NCI-H345 treated with DMSO at 0.1 percent for 48 hours (cell line): ENCODE data around the gene RNASET2.
"Not testable (repeated sequence)": the region's sequence is repeated elsewhere in the genome, so short reads cannot be mapped to it uniquely, and the experiment has no call there.

ENCODE experiments used
- DNase-seq: peaks from one replicate; lab custom pipeline; 2025; ENCODE audit not compliant: unreplicated experiment; lab: John Stamatoyannopoulos, UW

The RNASET2 gene

DNA sequence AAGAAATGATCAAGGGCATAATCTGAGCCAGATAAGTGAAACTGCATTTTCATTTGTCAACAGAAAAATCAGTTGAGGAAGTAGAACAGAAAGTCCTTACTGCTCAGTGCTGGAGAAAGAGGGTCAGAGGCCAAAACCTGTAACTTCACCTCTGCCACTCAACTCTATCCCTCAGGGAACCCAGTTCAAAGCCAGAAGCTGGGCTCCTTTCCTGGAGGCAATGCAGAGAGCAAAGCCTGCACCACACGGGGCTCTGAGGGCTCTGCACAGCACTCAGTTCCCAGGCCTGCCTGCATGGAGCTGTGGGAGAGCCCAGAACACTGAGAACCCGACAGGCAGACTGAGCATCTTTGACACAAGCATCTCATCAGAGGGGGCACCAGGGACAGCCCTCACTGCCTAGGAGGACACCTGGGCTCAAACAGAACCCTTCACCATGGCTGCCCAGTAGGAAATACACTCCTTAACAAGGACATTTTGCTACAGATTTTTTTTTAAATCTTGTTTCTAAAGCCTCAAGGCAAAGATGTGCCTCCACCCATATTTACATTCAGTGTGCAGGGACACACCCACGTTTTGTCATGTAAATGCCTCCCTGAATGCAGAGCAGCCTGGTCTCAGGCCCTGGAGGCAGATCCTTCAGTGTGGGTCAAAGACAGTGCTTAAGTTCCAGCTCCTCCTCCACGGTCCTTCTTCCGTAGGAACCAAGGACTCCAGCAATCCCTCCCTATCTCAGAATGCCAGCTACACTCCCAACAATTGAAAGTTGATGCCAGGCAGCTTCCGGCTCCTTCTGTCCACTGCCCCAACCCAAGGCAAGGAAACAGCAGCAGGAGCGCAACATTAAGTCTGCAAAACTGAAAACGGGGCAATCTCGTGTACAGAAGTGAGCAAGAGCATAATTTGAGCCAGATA, 6.6 kb downstream of the RNASET2 start:
- no peak for DNase-seq

DNA sequence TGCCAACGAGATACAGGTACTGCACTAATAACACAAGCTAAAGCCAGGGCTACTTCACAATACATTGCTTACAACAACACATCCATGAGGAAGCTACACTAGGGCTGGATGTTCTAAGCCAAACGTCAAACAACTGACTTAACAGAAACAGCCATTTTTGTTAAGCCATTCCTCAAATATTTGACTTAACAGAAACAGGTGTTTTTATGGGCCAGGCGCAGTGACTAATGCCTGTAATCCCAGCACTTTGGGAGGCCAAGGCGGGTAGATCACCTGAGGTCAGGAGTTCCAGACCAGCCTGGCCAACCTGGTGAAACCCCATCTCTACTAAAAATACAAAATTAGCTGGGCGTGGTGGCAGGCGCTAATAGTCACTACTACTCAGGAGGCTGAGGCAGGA, 7.6 kb downstream of the RNASET2 start:
- DNase-seq, result not testable (repeated sequence)

GRCh38 chr6:166947251-166947650, 9.1 kb downstream of the RNASET2 start:
- no peak for DNase-seq

- DNase-seq, result no peak
Observed at GRCh38 chr6:166946125-166946524, 10.2 kb downstream of the RNASET2 start.

DNA sequence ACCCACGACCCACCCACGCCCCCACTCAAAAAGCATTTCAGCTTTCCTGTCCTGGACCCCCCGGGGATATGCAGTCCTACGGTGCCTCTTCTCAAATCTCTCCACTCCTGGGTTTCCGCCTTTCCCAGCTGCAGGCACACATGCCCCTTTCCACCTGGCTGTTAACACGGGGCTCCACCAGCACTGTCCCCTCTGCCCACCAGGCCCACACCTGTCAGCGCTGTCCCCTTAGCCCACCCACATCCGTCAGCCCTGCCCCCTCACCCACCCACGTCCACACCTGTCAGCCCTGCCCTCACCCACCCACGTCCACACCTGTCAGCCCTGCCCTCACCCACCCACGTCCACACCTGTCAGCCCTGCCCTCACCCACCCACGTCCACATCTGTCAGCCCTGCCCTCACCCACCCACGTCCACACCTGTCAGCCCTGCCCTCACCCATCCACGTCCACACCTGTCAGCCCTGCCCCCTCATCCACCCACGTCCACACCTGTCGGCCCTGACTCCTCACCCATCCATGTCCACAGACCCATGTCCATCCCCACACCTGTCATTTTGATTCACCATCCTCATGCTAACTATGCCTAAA, 11.6 kb downstream of the RNASET2 start:
- no peak for DNase-seq

DNA sequence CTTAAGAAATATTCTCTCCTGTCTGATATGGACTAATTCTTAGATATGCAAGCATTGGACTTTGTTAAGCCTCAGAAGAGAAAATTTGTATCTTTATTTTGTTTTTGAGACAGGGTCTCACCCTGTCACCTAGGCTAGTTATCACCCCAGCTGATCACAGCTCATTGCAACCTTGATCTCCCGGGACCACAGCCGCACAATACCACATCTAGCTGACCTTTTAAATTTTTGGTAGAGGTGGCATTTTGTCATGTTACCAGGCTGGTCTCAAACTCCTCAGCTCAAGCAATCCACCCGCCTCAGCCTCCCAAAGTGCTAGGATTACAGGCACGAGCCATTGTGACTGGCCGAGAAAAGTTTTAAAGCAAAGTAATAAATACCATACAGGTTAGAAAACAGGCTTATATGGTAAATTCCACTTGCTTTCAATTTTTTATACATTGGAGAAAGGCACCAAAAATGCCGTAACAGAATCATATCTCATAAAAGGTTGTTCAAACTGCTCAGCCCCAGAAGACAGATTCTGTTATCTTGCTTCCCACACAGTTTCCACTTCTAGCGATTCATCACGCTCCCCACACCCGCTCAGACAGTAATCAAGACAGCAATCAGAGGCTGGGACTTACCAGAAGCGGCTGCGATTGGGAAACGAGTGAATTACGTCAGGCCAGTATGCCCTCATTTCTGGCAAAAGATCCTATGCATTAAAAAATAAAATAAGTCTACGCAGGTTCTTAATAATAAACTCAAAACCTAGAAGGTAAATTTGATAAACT, 13.8 kb downstream of the RNASET2 start:
- no peak for DNase-seq

DNA sequence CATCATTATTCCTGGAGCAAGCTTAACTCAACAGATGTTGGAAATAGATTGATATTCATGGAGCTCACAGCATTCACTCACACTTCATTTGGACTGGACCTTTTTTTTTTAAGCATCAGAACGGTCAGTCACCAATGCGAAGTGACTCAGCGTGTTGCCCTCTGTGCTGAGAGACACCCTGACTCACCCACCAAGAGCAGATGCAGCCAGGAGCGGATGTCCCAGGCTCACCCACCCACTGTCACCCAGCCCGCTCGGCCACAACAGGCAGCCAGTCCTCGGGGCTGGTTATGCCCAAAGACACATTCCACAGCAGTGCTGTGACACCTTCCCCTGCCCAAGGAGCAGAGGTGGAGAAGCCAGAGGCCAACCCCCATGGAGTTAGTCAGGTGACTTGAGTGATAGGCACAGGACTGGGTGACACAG, 15.7 kb downstream of the RNASET2 start:
- DNase-seq, result no peak

GRCh38 chr6:166939894-166940293, 16.5 kb downstream of the RNASET2 start:
- DNase-seq, result no peak

- DNase-seq, result no peak
Observed at GRCh38 chr6:166939345-166939744, 17.0 kb downstream of the RNASET2 start.

DNA sequence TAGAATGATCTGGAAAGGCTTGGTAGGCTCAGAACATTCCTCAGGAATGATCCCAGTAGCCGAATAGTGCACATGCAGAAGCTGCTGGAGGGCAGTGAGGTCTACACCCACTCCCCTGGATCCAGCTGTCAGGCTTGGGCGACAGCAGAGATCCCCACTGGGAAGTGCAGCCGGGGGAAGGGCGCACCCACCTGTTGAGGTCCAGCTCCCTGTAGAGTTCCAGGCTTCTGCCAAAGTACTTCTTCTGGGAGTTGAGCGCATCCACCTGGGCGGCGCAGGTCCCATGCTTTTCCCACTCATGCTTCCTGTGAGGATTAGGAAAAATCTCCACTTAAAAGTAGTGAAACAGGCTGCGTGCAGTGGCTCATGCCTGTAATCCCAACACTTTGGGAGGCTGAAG, 17.6 kb downstream of the RNASET2 start:
- no peak for DNase-seq

DNA sequence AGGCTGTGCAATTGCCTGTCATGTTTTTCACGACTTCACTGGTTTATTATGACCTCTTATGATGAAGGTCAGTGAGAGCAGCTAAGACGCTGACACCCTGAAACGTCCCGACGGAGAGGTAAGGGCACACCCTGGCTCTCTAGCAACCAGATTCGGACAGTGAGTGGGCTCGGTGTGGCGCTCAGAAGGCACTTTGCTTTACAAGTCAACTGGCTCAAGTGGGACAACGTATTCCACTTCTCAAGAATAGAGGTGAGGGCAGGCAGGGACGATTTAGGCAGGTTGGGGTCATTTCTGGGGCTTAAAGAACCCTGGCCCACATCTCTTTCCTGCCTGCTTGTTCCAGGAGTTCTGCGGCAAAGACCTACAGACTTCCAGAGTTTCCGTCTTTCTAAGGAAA, 18.2 kb downstream of the RNASET2 start:
- no peak for DNase-seq

- no peak for DNase-seq
Observed at GRCh38 chr6:166937746-166938145, 18.6 kb downstream of the RNASET2 start.

- DNase-seq, result no peak
Observed at GRCh38 chr6:166936079-166936787, 20.1 kb downstream of the RNASET2 start.

- DNase-seq, result no peak
Observed at GRCh38 chr6:166935353-166935752, 21.0 kb downstream of the RNASET2 start.

- DNase-seq, result no peak
Observed at GRCh38 chr6:166934174-166934573, 22.2 kb downstream of the RNASET2 start.

DNA sequence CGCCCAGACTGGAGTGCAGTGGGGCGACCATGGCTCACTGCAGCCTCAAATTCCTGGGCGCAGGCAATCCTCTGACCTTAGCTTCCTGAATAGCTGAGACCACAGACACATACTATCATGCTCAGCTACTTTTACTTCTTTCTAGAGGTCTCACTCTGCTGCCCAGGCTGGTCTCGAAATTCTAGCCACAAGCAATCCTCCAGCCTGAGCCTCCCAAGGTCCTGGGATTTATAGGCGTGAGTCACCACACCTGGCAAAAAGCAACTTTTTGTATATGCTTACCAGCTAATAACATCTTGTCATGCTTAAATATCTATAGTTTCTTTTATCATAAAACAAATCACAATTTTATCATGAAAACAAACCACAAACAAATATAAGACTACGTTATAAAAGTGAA, 23.0 kb downstream of the RNASET2 start:
- DNase-seq, result no peak

GRCh38 chr6:166932616-166933015, 23.7 kb downstream of the RNASET2 start:
- DNase-seq, result no peak

DNA sequence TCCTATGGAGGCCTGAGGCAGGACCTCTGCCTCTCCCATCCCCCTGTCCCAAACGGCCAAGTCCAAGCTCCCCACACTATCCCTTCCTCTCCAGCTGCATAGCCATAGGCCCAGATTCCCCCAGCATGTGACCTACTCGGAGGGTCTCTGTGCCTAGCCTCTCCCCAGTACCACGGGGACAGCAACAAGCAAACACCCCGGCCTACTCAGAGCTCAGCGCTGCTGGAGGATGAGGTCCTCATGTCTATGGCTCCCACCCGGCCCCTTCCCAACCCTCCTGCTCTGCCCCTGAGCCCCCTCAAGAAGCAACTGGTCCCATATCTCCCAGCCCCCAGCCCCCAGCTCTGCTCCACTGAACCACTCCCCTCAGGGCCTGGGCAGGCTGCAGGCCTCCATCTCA, 24.2 kb downstream of the RNASET2 start:
- DNase-seq, result no peak

DNA sequence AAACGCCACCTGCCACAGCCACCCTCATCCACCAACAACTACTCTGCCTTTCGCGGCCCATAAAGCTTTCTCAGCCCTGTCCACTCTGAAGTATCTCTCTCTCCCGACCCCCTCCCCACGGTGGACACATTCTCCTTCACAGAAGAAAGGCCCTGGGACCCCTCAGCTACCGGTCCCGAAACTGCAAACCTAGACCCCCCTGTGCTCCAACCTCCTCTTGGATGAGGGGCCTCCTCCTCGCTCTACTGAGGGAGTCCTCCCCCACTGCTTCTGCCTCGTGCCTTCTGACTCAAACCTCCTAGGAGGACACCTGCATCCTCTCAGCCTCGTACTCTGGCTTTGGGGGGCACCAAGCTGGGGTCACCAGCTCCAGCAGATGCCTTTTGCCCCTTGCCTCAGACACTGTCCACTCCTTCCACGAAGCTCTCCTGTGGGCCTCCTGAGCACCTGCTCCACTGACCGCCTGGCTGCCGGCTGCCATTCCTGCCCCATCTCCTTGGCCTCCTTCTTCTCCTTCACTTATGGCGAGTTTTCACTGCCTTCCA, 24.9 kb downstream of the RNASET2 start:
- DNase-seq, result no peak

GRCh38 chr6:166930354-166930891, 25.9 kb downstream of the RNASET2 start:
- no peak for DNase-seq
